Measurements from ENCODE around the gene GPR62. TPM values are rescaled to one million over a fixed set of nuclear protein-coding genes. Genes with fewer than 3 reads are reported as not detected.

Gene GPR62
- total RNA-seq (2021; ENCODE audit: unreplicated experiment) (not detected), Bru-seq, nascent RNA (not detected), BruChase-seq, experiment 1, labeled RNA remaining after a 2-hour chase (not detected), BruChase-seq, experiment 2, labeled RNA remaining after a 6-hour chase (not detected)
- polyA plus RNA-seq (2012; ENCODE audit: insufficient read length), result not detected
- long read RNA-seq, result 0 reads

- ChIA-PET POLR2A (no interaction called here), CTCF (no interaction called here)
- ATAC-seq (peak; percentile 60; the same call in 1 of the 2 replicates), DNase-seq (ENCODE audit: low read depth, low spot score) (no peak)
- no peaks in the 10 kb centered on the region for H3K36me3 ChIP-seq (ENCODE audit: control insufficient read depth, insufficient read depth, low read length)
- no peaks in the 10 kb centered on the region for H3K9me3 ChIP-seq (ENCODE audit: control insufficient read depth, insufficient read depth, low read depth, low read length)
- in situ Hi-C loops (cut with HindIII; ENCODE audit: low pct_unique_long_range_greater_than_20kb, low sequenced_read_pairs) (no loop called here), intact Hi-C loops (cut with micrococcal nuclease; ENCODE audit: unreplicated experiment) (no loop called here)
- H3K4me3 ChIP-seq (ENCODE audit: low read depth in 2 of 2, low read length in 2 of 2), result no peak within 1 kb of the TSS
- no TSS peak for BruUV-seq (replicated peaks)
- TF ChIP-seq POLR2AphosphoS5 (IDR thresholded peaks at IDR 0.05; ENCODE audit: low read depth, low read length) (no peak), TCF7L2 (IDR thresholded peaks at IDR 0.05; ENCODE audit: low read depth, low read length) (no peak), CTCF (IDR thresholded peaks at IDR 0.05) (no peak), SIN3A (IDR thresholded peaks at IDR 0.05; ENCODE audit: borderline replicate concordance, insufficient read depth, low read depth, low read length) (no peak)
- TF ChIP-seq, protein P1, sequence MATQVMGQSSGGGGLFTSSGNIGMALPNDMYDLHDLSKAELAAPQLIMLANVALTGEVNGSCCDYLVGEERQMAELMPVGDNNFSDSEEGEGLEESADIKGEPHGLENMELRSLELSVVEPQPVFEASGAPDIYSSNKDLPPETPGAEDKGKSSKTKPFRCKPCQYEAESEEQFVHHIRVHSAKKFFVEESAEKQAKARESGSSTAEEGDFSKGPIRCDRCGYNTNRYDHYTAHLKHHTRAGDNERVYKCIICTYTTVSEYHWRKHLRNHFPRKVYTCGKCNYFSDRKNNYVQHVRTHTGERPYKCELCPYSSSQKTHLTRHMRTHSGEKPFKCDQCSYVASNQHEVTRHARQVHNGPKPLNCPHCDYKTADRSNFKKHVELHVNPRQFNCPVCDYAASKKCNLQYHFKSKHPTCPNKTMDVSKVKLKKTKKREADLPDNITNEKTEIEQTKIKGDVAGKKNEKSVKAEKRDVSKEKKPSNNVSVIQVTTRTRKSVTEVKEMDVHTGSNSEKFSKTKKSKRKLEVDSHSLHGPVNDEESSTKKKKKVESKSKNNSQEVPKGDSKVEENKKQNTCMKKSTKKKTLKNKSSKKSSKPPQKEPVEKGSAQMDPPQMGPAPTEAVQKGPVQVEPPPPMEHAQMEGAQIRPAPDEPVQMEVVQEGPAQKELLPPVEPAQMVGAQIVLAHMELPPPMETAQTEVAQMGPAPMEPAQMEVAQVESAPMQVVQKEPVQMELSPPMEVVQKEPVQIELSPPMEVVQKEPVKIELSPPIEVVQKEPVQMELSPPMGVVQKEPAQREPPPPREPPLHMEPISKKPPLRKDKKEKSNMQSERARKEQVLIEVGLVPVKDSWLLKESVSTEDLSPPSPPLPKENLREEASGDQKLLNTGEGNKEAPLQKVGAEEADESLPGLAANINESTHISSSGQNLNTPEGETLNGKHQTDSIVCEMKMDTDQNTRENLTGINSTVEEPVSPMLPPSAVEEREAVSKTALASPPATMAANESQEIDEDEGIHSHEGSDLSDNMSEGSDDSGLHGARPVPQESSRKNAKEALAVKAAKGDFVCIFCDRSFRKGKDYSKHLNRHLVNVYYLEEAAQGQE (IDR thresholded peaks at IDR 0.05; ENCODE audit: insufficient read depth in 1 of 2, low read depth in 2 of 2, low read length in 1 of 2), result no peak
- no peaks in the 10 kb centered on the region for H3K27me3 ChIP-seq (ENCODE audit: control insufficient read depth, insufficient read depth, low read length)
- H3K27ac ChIP-seq (ENCODE audit: low read length), result no peak within 1 kb of the TSS
- no peaks in the 10 kb centered on the region for H3K4me1 ChIP-seq (ENCODE audit: control insufficient read depth, insufficient read depth, low read length)
Measured at GRCh38 chr3:51955175-51955892, at the start of gene GPR62. Gene GPR62 (plus strand): TSS chr3:51955381. CDS start chr3:51955653, 272 bp downstream.

GRCh38 chr3:51908026-51908425, 47.2 kb upstream of the GPR62 start:
- CTCF ChIA-PET, result no interaction called here
- no TSS peak for BruUV-seq (replicated peaks)
- Histone ChIP-seq H3K9me3 (ENCODE audit: control insufficient read depth, insufficient read depth, low read depth, low read length) (no peaks in the 10 kb centered on the region), H3K36me3 (ENCODE audit: control insufficient read depth, insufficient read depth, low read length) (no peaks in the 10 kb centered on the region), H3K27me3 (ENCODE audit: control insufficient read depth, insufficient read depth, low read length) (no peaks in the 10 kb centered on the region), H3K4me3 (ENCODE audit: low read depth in 2 of 2, low read length in 2 of 2) (no peak overlapping the region), H3K27ac (ENCODE audit: low read length) (no peak overlapping the region), H3K4me1 (ENCODE audit: control insufficient read depth, insufficient read depth, low read length) (no peaks in the 10 kb centered on the region)
- ATAC-seq (no peak), DNase-seq (ENCODE audit: low read depth, low spot score) (no peak)
- in situ Hi-C loops (cut with HindIII; ENCODE audit: low pct_unique_long_range_greater_than_20kb, low sequenced_read_pairs), result no loop called here
- POLR2A ChIA-PET, result no interaction called here
- intact Hi-C loops (cut with micrococcal nuclease; ENCODE audit: unreplicated experiment), result no loop called here
- TF ChIP-seq POLR2AphosphoS5 (IDR thresholded peaks at IDR 0.05; ENCODE audit: low read depth, low read length) (no peak), TCF7L2 (IDR thresholded peaks at IDR 0.05; ENCODE audit: low read depth, low read length) (no peak), CTCF (IDR thresholded peaks at IDR 0.05) (no peak), SIN3A (IDR thresholded peaks at IDR 0.05; ENCODE audit: borderline replicate concordance, insufficient read depth, low read depth, low read length) (no peak)
- TF ChIP-seq, protein P1 (IDR thresholded peaks at IDR 0.05; ENCODE audit: insufficient read depth in 1 of 2, low read depth in 2 of 2, low read length in 1 of 2), result no peak

Measured in Panc1 (cell line).